HepG2 (cell line): Measurements from ENCODE around the gene TFEC. TPM values are rescaled to one million over a fixed set of nuclear protein-coding genes. Genes with fewer than 3 reads are reported as not detected.

Experiments used
- ATAC-seq: fragments of 200-7000 bp; cut with Tn5 transposase; 3 replicates; pipeline ENCODE4 v1.9.1; 2020; ENCODE audit warnings: mild to moderate bottlenecking, moderate library complexity
- BruUV-seq: library from RNA; stranded (reverse); fragments of 400-500 nt; replicated peaks from 2 replicates; lab custom pipeline; 2021; lab: Mats Ljungman, UMichigan
- CTCF ChIA-PET: fragments of 300-600 bp; formaldehyde crosslinking; extraction: SDS; loops from one replicate; lab custom pipeline; 2021; ENCODE audit warnings: low total read pairs, inconsistent platforms, low intra/inter-chr PET ratio; lab: Yijun Ruan, JAX
- POLR2A ChIA-PET: fragments of 350-600 bp; sonication (Branson Sonifier 250); formaldehyde crosslinking; loops from one replicate; lab custom pipeline; 2020; ENCODE audit warnings: antibody characterized with exemption, inconsistent platforms; lab: Yijun Ruan, JAX
- DNase-seq: peaks from one replicate; pipeline ENCODE4 v3.0.0-alpha.2; 2015; ENCODE audit warnings: low spot score
- FAIRE-seq: peaks from 3 replicates; lab custom pipeline; 2011; peaks lifted over from hg19 to GRCh38; lab: Jason Lieb, UNC
- H2AFZ ChIP-seq: one replicate; pipeline ENCODE4 v1.6.1; 2011; ENCODE audit warnings: low read length, inconsistent platforms
- H3K27ac ChIP-seq: fragments of 300-600 bp; 3 replicates; pipeline ENCODE4 v1.8.0; 2011; ENCODE audit warnings: mixed run types, mild to moderate bottlenecking, mixed read lengths, low read length, inconsistent platforms; ENCODE audit not compliant: insufficient read depth; ENCODE audit errors: extremely low read length
- H3K27me3 ChIP-seq, 2 experiments: fragments of 200-600 bp in 1 of 2; 2 replicates in 1 of 2; 3 replicates in 1 of 2; pipeline versions ENCODE4 v1.6.0 to v1.8.0; 2011; ENCODE audit warnings: low read length in 2 of 2, mild to moderate bottlenecking in 2 of 2, moderate library complexity in 2 of 2, inconsistent platforms in 1 of 2; ENCODE audit not compliant: insufficient read depth in 2 of 2, control insufficient read depth in 1 of 2
- H3K36me3 ChIP-seq, 2 experiments: fragments of 200-600 bp in 1 of 2; replicated peaks in 1 of 2; 2 replicates in 1 of 2; 3 replicates in 1 of 2; pipeline versions ENCODE4 v1.5.1 to v1.8.0; 2011; ENCODE audit warnings: low read length in 2 of 2, inconsistent platforms in 1 of 2; ENCODE audit not compliant: insufficient read depth in 2 of 2, control insufficient read depth in 1 of 2
- H3K4me1 ChIP-seq: 2 replicates; pipeline ENCODE4 v1.5.1; 2012; ENCODE audit warnings: low read length, inconsistent platforms; ENCODE audit not compliant: insufficient read depth
- H3K4me2 ChIP-seq: 2 replicates; pipeline ENCODE4 v1.6.0; 2011; ENCODE audit warnings: low read depth, low read length, inconsistent platforms
- H3K4me3 ChIP-seq, 3 experiments: fragments of 200-600 bp in 1 of 3; sonication (generic), shearing (Covaris generic) in 1 of 3; replicated peaks in 1 of 3; 2 replicates each; pipeline ENCODE4 v1.5.1; 2011 to 2016; ENCODE audit warnings: low read length in 3 of 3, inconsistent platforms in 2 of 3, low read depth in 2 of 3, mild to moderate bottlenecking in 2 of 3, control low read depth in 1 of 3, mixed read lengths in 1 of 3; ENCODE audit not compliant: insufficient read depth in 1 of 3
- H3K79me2 ChIP-seq: one replicate; pipeline ENCODE4 v1.6.1; 2011; ENCODE audit warnings: low read length, inconsistent platforms; ENCODE audit not compliant: insufficient read depth
- H3K9ac ChIP-seq: 2 replicates; pipeline ENCODE4 v1.6.0; 2011; ENCODE audit warnings: mild to moderate bottlenecking, low read depth, low read length, inconsistent platforms; ENCODE audit not compliant: insufficient read depth
- H3K9me3 ChIP-seq: 2 replicates; pipeline ENCODE4 v1.5.1; 2012; ENCODE audit warnings: mild to moderate bottlenecking, low read length
- H4K20me1 ChIP-seq: 2 replicates; pipeline ENCODE4 v1.6.0; 2011; ENCODE audit warnings: inconsistent platforms, mild to moderate bottlenecking, low read length, moderate library complexity; ENCODE audit not compliant: insufficient read depth
- ETV6 ChIP-seq: sonication (generic); formaldehyde crosslinking; conservative IDR thresholded peaks from 2 replicates; pipeline ENCODE4 v1.4.0; 2020; ENCODE audit warnings: missing genetic modification reagents
- KLF9 ChIP-seq: IDR thresholded peaks from 2 replicates; pipeline ENCODE4 v1.6.1; 2016; ENCODE audit warnings: low read depth
- KMT2B ChIP-seq: IDR thresholded peaks from 2 replicates; pipeline ENCODE4 v1.6.1; 2016; ENCODE audit warnings: missing genetic modification reagents, missing compliant biosample characterization
- MAFG ChIP-seq: sonication (generic); formaldehyde crosslinking; IDR thresholded peaks from 2 replicates; pipeline ENCODE4 v1.5.1; 2020; ENCODE audit warnings: mild to moderate bottlenecking, missing genetic modification reagents
- NAIF1 ChIP-seq: sonication (generic); formaldehyde crosslinking; IDR thresholded peaks from 2 replicates; pipeline ENCODE4 v1.5.0; 2020; ENCODE audit warnings: mild to moderate bottlenecking, missing genetic modification reagents, borderline replicate concordance
- RNF2 ChIP-seq: fragments of 450-650 bp; conservative IDR thresholded peaks from 2 replicates; pipeline ENCODE4 v1.6.1; 2016; ENCODE audit warnings: low read depth
- SMAD3 ChIP-seq: sonication (generic); formaldehyde crosslinking; IDR thresholded peaks from 2 replicates; pipeline ENCODE4 v1.4.0; 2020; ENCODE audit warnings: missing genetic modification reagents
- SNRNP70 ChIP-seq: fragments of 200-400 bp; formaldehyde crosslinking; IDR thresholded peaks from 2 replicates; pipeline ENCODE4 v1.6.1; 2017; ENCODE audit warnings: mild to moderate bottlenecking, low read depth, low read length, moderate library complexity
- ZFAT ChIP-seq: sonication (generic); formaldehyde crosslinking; conservative IDR thresholded peaks from 2 replicates; pipeline ENCODE4 v1.8.1; 2023; ENCODE audit warnings: missing genetic modification reagents, inconsistent platforms
- ZNF224 ChIP-seq: sonication (generic); formaldehyde crosslinking; IDR thresholded peaks from 2 replicates; pipeline ENCODE4 v1.5.0; 2020; ENCODE audit warnings: mild to moderate bottlenecking, missing genetic modification reagents
- ZNF670 ChIP-seq: sonication (generic); formaldehyde crosslinking; IDR thresholded peaks from 2 replicates; pipeline ENCODE4 v1.8.0; 2022; ENCODE audit warnings: mild to moderate bottlenecking, missing genetic modification reagents, borderline replicate concordance
- ZNF674 ChIP-seq: sonication (generic); formaldehyde crosslinking; IDR thresholded peaks from 2 replicates; pipeline ENCODE4 v1.5.0; 2020; ENCODE audit warnings: low read depth, mild to moderate bottlenecking, missing genetic modification reagents
- ZNF766 ChIP-seq: sonication (generic); formaldehyde crosslinking; IDR thresholded peaks from 2 replicates; pipeline ENCODE4 v1.5.0; 2020; ENCODE audit warnings: missing genetic modification reagents, borderline replicate concordance
- ZNF782 ChIP-seq: sonication (generic); formaldehyde crosslinking; IDR thresholded peaks from 2 replicates; pipeline ENCODE4 v1.4.0; 2020; ENCODE audit warnings: missing genetic modification reagents, mild to moderate bottlenecking, borderline replicate concordance
- ZNF883 ChIP-seq: sonication (generic); formaldehyde crosslinking; IDR thresholded peaks from 2 replicates; pipeline ENCODE4 v1.5.1; 2020; ENCODE audit warnings: mild to moderate bottlenecking, missing genetic modification reagents; ENCODE audit errors: not compliant biosample characterization
- ZSCAN31 ChIP-seq: sonication (generic); formaldehyde crosslinking; IDR thresholded peaks from 2 replicates; pipeline ENCODE4 v1.5.0; 2020; ENCODE audit warnings: low read depth, mild to moderate bottlenecking, missing genetic modification reagents
- whole genome bisulfite sequencing: methylation state at CpG from one replicate; pipeline ENCODE4 v1.1.6; 2017; ENCODE audit warnings: low lambda C conversion rate; 5-methylcytosine and 5-hydroxymethylcytosine counted together
- in situ Hi-C: cut with HindIII; loops from 2 replicates; pipeline ENCODE4 v1.10.0; 2017; ENCODE audit warnings: low pct_unique_long_range_greater_than_20kb; ENCODE audit not compliant: extremely low pct_ligation_motif_present
- intact Hi-C: fragments of 100-400 bp; cut with micrococcal nuclease; formaldehyde crosslinking; loops from one replicate; pipeline ENCODE4 v1.10.0; 2022; ENCODE audit not compliant: unreplicated experiment
- polyA plus RNA-seq, 8 experiments: library from polyadenylated mRNA; depleted of rRNA in 3 of 8; stranded (reverse) in 7 of 8; unstranded in 1 of 8; fragments of >200 nt; fragmentation: Illumina TruSeq in 4 of 8; extraction: Trizol in 4 of 8; gene quantifications; 2 replicates each; pipeline versions ENCODE4 v1.2.1 to v1.2.3, GENCODE V29; 2011 to 2016; ENCODE audit warnings: low read depth in 4 of 8, missing spikeins in 1 of 8, mixed read lengths in 1 of 8; ENCODE audit not compliant: insufficient read depth in 1 of 8
- total RNA-seq, 5 experiments: library from RNA; depleted of rRNA; stranded (reverse); fragments of >200 nt; fragmentation: Illumina TruSeq; extraction: Trizol; gene quantifications; 2 replicates each; pipeline ENCODE4 v1.2.3, GENCODE V29; 2016; ENCODE audit warnings: low read depth in 1 of 5
- TF ChIP-seq, protein P1 (sequence below): sonication (generic); formaldehyde crosslinking; IDR thresholded peaks from 2 replicates; pipeline ENCODE4 v1.4.0; 2020; ENCODE audit warnings: missing genetic modification reagents, borderline replicate concordance
- TF ChIP-seq, protein P2 (sequence below): sonication (generic); formaldehyde crosslinking; IDR thresholded peaks from 2 replicates; pipeline ENCODE4 v1.4.0; 2020; ENCODE audit warnings: mild to moderate bottlenecking, missing genetic modification reagents

Gene TFEC
- total and polyA plus RNA-seq, 2 of the 13 experiments (the other 11 are each of a cell fraction or from before 2014, with no cell fraction given): not detected

DNA sequence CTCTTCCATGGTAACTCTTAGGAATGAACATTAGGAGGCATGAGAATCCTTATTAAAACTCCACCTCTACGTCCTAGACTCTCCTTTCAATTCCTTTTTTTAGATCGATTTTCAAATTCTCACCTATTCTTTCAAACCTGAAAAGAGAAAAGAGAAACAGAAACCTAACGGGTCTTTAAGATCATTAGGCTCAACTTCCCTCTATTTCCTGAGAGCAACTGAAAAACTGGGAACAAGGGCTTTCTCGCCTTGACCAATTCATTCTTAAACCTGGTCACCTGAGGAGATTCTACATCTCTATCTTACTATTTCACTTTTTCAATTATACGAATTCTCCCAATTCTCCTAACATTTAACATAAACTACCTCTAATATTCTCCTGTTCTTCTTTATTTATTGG is 2.8 kb downstream of the TFEC start:
- WGBS: 8% methylated on average over 5 of the region's 5 CpGs
- Histone ChIP-seq H3K27me3 (no peaks in the 10 kb centered on the region), H3K36me3 (no peaks in the 10 kb centered on the region), H3K79me2 (no peaks in the 10 kb centered on the region), H3K9ac (no peak overlapping the region), H3K9me3 (no peaks in the 10 kb centered on the region), H3K4me1 (no peaks in the 10 kb centered on the region), H3K4me2 (no peak overlapping the region), H4K20me1 (no peaks in the 10 kb centered on the region), H2AFZ (no peak overlapping the region), H3K27ac (no peak overlapping the region), H3K4me3 (no peak overlapping the region)
- no TSS peak for BruUV-seq
- intact Hi-C loops: no loop called here
- ChIA-PET CTCF (no interaction called here), POLR2A (no interaction called here)
- DNase-seq: no peak
- ATAC-seq: no peak
- in situ Hi-C loops: no loop called here
- FAIRE-seq: no peak
- TF ChIP-seq RNF2: no peak
- TF ChIP-seq NAIF1 (CRISPR knock-in tag): no peak
- no peak for TF ChIP-seq SMAD3
- TF ChIP-seq ETV6 (CRISPR knock-in tag): no peak
- TF ChIP-seq KMT2B (CRISPR knock-in tag): no peak
- no peak for TF ChIP-seq SNRNP70
- TF ChIP-seq ZNF782 (CRISPR knock-in tag): no peak
- no peak for TF ChIP-seq ZNF766 (CRISPR knock-in tag)
- TF ChIP-seq ZFAT (CRISPR knock-in tag): no peak
- TF ChIP-seq, protein P1, sequence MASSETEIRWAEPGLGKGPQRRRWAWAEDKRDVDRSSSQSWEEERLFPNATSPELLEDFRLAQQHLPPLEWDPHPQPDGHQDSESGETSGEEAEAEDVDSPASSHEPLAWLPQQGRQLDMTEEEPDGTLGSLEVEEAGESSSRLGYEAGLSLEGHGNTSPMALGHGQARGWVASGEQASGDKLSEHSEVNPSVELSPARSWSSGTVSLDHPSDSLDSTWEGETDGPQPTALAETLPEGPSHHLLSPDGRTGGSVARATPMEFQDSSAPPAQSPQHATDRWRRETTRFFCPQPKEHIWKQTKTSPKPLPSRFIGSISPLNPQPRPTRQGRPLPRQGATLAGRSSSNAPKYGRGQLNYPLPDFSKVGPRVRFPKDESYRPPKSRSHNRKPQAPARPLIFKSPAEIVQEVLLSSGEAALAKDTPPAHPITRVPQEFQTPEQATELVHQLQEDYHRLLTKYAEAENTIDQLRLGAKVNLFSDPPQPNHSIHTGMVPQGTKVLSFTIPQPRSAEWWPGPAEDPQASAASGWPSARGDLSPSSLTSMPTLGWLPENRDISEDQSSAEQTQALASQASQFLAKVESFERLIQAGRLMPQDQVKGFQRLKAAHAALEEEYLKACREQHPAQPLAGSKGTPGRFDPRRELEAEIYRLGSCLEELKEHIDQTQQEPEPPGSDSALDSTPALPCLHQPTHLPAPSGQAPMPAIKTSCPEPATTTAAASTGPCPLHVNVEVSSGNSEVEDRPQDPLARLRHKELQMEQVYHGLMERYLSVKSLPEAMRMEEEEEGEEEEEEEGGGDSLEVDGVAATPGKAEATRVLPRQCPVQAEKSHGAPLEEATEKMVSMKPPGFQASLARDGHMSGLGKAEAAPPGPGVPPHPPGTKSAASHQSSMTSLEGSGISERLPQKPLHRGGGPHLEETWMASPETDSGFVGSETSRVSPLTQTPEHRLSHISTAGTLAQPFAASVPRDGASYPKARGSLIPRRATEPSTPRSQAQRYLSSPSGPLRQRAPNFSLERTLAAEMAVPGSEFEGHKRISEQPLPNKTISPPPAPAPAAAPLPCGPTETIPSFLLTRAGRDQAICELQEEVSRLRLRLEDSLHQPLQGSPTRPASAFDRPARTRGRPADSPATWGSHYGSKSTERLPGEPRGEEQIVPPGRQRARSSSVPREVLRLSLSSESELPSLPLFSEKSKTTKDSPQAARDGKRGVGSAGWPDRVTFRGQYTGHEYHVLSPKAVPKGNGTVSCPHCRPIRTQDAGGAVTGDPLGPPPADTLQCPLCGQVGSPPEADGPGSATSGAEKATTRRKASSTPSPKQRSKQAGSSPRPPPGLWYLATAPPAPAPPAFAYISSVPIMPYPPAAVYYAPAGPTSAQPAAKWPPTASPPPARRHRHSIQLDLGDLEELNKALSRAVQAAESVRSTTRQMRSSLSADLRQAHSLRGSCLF (CRISPR knock-in tag): no peak
- TF ChIP-seq ZNF670 (CRISPR knock-in tag): no peak
- TF ChIP-seq ZNF883 (CRISPR knock-in tag): no peak
- TF ChIP-seq ZSCAN31: no peak
- no peak for TF ChIP-seq MAFG
- no peak for TF ChIP-seq ZNF224 (CRISPR knock-in tag)
- TF ChIP-seq KLF9 (CRISPR knock-in tag): no peak
- TF ChIP-seq ZNF674 (CRISPR knock-in tag): no peak
- TF ChIP-seq, protein P2, sequence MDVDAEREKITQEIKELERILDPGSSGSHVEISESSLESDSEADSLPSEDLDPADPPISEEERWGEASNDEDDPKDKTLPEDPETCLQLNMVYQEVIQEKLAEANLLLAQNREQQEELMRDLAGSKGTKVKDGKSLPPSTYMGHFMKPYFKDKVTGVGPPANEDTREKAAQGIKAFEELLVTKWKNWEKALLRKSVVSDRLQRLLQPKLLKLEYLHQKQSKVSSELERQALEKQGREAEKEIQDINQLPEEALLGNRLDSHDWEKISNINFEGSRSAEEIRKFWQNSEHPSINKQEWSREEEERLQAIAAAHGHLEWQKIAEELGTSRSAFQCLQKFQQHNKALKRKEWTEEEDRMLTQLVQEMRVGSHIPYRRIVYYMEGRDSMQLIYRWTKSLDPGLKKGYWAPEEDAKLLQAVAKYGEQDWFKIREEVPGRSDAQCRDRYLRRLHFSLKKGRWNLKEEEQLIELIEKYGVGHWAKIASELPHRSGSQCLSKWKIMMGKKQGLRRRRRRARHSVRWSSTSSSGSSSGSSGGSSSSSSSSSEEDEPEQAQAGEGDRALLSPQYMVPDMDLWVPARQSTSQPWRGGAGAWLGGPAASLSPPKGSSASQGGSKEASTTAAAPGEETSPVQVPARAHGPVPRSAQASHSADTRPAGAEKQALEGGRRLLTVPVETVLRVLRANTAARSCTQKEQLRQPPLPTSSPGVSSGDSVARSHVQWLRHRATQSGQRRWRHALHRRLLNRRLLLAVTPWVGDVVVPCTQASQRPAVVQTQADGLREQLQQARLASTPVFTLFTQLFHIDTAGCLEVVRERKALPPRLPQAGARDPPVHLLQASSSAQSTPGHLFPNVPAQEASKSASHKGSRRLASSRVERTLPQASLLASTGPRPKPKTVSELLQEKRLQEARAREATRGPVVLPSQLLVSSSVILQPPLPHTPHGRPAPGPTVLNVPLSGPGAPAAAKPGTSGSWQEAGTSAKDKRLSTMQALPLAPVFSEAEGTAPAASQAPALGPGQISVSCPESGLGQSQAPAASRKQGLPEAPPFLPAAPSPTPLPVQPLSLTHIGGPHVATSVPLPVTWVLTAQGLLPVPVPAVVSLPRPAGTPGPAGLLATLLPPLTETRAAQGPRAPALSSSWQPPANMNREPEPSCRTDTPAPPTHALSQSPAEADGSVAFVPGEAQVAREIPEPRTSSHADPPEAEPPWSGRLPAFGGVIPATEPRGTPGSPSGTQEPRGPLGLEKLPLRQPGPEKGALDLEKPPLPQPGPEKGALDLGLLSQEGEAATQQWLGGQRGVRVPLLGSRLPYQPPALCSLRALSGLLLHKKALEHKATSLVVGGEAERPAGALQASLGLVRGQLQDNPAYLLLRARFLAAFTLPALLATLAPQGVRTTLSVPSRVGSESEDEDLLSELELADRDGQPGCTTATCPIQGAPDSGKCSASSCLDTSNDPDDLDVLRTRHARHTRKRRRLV (CRISPR knock-in tag): no peak
